Umbilical cord (tissue), 2 donors: Measurements from ENCODE around the gene MYO5B. TPM values are rescaled to one million over a fixed set of nuclear protein-coding genes. Genes with fewer than 3 reads are reported as not detected.
"Not testable (repeated sequence)": the region's sequence is repeated elsewhere in the genome, so short reads cannot be mapped to it uniquely, and the experiment has no call there.

Experiments used
- DNase-seq: peaks from one replicate; pipeline ENCODE4 v3.0.0-alpha.2; 2015; ENCODE audit warnings: low spot score
- total RNA-seq: library from RNA; depleted of rRNA; stranded (reverse); fragments of >200 nt; gene quantifications from one replicate; pipeline ENCODE4 v1.2.3, GENCODE V29; 2014; ENCODE audit warnings: low replicate concordance; ENCODE audit not compliant: insufficient read depth

MYO5B gene
- total RNA-seq, 1 donor from 2014 or later: 7.0 TPM

DNA sequence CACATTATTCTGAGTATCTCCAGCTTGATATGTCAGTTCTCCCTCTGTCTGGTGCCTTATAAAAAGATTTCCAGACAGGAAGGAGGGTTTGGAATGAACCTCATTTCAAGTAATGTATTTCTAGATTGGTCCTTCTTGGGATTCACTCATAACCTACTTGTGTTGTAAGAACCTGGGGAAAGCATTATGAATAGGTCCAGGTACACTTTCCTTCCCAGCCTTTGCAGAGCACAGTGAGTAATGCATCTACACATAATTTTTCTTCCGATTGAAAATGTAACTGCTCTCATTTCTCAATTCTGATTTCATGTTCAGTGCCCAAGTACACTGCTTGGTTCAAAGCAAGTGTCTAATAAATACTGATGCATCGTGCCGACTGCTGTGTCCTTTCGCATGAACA, 356.6 kb downstream of the MYO5B start:
- no peak for DNase-seq

DNA sequence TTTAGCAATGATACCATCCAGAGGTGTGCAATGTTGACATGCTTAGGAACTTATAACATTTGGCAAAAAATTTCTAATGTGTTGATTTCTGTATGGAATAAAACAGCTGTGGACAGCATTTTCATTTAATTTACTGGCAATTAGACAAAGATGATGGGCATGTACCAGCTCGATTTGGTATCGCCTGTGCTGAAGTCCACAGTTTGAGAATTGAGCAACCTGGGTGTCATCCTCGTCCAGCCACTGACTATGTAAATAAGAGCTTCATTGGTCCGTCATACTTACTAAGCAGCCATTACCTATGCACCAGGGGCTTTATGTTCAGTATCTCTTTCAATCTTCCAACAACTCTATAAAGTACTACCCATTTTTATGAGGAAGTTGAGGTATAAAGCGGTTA, 357.1 kb downstream of the MYO5B start:
- no peak for DNase-seq

DNA sequence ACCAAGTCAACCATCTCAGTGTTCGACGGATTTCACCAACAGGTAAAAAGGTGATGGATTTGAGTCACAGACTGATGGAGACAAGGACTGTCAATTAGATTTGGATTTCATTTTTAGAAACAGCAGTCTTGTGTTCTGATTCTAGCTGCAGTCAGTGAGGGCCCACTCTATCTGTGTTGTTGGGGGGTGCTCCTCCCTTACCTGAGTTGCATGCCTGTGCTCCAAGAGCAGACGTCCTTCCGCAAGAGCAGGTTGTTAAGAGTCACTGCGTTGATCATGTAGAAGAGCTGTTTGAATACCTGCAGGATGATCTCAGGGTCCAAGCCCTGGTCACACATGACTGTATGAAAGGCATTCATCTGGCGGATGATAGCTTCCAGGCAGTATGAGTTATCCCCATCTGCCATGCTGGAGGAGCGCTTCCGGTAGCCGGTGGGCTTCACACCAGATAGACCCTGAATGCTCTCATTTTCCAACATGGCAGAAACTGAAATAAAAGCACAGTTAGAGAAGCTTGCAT, 357.6 kb downstream of the MYO5B start:
- not testable (repeated sequence) for DNase-seq

DNA sequence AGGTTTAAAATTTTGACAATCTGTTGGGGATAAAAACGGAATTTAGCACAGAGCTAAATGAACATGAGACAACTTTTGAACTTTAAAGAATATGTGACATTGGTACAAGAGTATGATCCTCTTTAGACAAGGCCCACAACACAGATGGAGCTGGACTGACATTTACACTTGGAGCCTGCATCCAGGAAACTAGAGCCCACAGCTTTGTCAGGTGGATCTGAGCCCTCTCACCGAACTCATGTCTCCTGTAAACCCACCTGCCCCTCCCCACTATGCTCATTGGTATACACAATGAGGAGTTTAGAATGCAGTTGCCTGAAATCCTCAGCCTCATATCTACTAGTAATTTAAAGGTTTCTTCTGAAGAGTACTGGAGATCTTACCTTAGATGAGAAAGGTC, 359.5 kb downstream of the MYO5B start:
- DNase-seq: no peak

DNA sequence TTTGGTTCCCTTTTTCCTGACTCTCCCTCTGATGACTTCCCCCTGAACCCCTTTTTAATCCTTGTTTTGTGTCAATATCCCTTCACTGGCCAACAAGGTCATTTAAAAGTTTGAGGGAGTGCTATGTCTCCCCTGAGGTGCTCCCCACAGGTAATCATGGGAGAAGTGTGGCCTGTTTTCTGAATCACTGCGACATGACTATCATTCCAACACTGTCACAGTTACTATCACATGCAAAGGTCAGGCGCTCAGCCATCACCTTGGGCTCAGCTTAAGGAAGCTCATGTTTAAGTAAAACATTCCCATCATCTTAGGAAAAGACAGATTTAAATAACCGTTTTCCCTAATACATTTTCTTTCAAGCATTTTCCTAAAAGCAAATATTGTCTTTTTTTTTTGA, 360.7 kb downstream of the MYO5B start:
- no peak for DNase-seq

DNA sequence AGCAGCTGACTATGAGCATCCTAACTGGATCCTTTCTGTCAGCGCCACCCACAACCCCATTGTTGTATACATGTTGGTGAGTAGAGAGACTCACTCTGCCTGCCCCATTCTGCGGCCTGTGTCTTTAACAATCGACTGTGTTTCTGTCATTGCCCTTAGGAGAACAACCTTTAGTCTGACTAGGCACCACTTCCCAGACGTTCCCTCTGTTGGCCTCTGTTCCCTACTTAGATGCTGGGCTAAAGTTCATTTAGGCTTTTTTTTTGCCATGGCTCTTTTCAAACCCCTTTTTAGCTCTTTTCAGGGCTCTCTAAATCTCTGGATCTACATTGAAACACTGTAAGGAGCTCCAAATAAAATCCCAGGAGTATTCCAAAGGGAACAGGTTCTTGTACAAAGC, 361.1 kb downstream of the MYO5B start:
- DNase-seq: no peak

DNA sequence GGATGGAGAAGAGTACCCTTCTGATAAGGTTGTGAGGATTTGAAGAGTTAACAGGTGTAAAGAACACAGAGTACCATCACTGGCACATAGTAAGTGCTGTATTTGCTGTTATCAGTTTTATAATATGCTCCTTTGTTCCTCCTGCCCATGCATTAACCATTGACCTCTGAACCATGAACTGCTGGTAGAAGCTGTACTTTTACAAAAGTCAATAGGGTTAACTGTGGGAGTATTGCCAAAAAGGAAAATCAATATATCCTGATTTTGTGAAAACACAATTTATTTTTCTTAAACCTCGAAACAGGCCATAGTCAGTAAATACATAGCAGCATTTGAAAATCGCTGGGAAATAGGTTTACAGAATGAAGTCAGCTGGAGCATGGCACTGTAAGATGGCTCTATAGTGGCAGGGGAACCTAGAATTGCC, 362.7 kb downstream of the MYO5B start:
- DNase-seq: no peak

DNA sequence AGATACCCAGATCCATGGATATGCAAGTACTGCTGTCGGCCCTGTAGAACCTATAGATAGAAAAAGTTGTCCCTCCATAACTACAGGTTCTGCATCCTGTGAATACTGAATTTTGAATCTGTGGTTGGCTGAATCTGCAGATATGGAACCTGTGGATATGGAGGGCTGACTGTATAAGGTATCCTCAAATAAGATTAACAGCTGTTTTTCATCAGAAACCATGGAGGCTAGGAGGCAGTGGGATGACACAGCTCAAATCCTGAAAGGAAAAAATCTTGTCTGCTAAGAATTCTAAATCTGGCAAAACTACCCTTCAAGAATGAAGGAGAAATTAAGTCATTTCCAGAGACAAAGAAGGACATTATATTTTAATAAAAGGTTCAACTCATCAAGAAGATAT, 367.0 kb downstream of the MYO5B start:
- DNase-seq: no peak

DNA sequence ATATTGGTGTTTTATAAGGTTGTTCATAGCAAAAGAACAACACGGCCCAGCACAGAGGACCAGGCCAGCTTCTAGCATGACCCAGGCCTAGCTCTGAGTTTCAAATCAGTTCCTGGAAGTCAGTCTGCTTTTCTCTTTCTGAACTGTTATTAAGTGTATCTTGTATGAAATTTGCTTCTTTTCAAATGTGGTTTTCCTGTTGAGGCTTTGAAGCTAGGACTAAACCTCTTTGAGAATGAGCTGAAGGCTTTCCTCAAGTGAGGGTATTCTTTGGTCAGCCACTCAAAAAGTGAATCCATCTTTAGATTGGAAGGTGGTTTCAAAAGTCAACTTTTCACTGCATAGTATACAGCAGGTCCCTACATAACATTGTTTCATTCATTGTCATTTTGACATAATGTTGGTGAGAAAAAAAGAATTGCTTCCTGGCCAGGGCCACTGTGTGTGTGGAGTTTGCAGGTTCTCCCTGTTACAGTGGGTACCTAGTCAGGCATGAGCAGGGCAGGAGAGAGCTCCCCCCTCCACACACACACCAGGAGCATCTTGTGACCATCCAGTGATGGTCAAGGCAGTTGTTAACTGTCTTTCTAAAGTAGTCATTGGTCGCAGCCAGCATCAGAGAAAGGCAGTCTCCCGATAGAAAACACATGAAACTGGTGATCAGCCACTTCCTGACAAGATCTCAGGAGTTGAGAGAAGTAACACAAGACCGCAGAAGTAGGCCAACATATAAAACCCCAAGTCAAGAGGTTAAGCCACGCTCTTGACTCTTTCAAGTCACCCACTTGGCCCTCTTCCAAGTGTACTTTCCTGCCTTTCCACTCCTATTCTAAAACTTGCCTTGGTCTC, 374.9 kb downstream of the MYO5B start:
- DNase-seq: no peak

DNA sequence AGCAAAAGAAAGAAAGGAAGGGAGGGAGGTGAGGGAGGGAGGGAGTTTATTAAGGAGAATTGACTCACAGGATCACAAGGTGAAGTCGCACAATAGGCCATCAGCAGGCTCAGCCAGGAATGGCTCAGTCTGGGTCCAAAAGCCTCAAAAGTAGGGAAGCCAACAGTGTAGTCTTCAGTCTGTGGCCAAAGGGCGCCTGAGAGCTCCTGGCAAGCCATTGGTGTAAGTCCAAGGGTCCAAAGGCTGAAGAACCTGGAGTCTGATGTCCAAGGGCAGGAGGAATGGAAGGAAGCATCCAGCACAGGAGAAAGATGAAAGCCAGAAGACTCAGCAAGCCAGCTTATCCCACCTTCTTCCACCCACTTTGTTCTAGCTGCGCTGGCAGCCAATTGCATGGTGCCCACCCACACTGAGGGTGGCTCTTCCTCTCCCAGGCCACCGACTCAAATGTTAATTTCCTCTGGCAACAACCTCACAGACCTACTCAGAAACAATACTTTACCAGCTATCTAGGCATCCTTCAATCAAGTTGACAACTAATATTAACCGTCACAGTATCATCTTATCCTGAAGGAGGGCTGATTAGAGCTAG, 375.8 kb downstream of the MYO5B start:
- no peak for DNase-seq

DNA sequence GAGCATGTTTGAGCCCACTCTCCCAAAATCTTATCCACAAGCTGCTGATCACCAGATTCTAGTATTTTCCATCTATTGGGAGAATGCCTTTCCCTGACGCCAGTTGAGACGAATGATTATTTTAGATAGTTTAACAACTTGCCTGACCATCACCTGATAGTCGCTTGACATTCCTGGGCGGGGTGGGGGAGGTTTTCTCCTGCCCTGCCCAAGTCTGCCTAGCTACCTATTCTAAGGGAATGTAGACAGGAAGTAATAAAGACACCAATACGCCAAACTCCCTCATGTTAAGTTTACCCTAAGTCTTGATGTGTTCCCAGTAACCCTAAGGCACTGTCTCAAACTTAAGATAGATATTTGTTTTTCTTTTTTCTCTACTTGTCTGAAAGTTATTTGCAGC, 377.0 kb downstream of the MYO5B start:
- no peak for DNase-seq

DNA sequence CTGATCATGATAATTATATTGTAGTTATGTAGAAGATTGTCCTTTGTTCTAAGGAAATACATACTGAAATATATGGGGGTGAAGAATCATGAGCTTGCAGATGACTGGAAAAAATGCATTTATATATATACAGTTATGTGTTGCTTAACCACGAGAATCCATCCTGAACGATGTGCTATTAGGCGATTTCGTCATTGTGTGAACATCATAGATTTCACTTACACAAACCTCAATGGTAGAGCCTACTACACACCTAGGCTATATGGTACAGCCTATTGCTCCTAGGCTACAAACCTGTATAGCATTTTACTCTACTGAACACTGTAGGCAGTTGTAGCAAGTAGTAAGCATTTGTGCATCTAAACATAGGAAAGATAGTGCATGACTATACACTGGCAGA, 379.0 kb downstream of the MYO5B start:
- no peak for DNase-seq

DNA sequence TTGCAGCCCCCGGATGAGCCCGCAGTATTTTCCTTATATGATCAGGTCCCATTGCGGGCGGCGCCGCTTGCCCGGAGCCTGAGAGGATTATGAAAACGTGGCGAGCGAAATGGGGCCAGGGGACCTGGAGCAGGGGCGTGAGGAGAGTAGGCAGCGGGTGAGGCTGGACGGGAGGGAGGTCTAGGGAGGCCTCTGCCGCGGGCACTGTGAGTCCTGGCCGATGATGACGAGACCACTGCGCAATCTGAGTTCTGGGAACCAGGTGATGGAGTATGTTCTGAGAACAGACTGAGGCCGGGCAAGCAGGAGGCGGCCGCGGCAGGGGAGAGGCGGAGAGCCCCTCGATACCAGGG, 380.8 kb downstream of the MYO5B start:
- DNase-seq: peak; percentile 66

DNA sequence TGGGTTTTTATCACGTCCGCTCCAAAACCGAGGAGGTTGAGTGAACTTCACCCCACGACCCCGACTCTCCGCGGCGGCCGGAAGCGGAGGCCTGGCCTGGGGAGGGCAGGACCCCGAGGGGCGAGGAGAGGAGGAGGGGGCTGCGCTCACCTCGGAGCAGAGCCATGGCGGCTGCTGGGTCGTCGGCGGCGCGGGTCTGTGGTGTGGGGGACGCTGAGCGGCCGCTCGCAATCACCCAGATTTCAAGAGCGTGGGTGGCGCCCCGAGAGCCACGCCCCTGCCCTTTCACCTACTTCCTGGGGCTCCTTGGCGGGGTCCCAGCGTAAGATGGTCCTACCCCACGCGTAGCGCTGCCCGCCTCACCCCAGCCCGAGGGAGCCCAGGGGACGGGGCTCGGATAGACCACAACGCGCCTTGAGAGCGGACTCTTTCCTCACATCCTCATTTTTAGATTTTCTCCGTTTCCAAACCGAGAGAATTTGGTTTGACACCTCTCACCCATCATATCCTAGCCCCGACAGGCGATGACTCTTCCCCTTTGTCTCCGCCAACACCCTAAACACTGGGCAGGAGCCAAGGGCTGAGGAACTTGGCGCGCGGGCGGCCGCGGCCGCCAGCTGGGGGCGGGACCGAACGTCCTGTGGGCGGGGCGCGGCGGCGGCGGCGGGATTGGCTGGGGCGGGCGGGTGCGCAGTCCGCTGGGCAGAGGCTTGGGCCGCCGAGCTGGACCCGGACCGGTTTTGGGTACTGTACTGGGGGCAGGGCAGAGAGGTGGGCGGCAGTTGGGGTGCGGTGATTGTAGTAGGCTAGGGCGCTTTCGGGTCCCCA, 381.4 kb downstream of the MYO5B start, which contains the start of gene ACAA2:
Gene ACAA2, minus strand, starts transcription at position 215 of the 828 bp plus-strand sequence. Its CDS starts 49 bp downstream, at position 166.
- DNase-seq: peak; percentile 86

DNA sequence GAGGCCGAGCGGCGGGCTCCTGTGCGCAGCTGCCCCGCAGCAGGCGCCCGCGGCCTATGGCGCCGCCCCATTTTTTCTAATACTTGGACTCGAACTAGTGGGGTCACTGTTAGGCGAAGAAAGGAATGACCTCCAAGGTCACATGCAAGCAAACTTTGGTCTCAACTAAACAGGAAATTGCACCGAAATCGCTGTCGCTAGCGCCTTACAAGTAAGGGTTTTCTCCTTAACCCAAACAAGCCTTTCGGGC, 382.0 kb downstream of the MYO5B start:
- peak; percentile 43 for DNase-seq

DNA sequence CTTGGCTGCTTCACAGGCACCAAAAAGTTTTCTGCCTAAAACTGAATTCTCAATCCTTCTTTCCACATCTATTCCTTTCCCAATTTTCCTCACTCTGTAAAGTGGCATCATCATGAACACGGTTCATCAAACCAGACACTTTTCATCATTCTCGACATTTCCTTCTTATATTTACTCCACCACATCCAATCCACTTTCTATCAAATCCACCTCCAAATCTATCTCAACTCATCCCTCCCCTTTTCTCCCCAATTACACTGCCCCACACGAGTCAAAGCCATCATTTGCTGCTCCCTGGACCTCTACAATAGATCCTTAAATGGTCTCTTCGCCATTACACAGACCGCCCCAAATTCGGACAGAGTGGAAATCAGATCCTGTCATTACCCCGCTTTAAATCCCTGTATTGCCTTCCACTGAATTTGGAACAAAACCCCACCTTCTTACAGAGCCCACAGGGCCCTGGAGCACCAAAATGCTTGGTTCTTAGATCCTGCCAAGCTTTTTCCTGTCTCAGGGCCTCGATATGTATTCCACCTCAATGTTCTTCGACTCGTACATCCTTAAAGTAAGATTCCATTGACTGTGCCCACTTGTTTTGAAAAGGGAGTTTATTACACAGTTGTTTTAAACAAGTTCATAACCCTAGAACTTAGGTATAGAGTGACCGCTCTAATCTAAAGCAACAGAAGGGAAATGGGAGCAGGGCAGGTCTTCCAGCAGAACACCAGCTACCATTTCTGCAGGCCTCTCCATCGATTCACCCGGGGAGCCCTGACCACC, 382.5 kb downstream of the MYO5B start:
- DNase-seq: peak; percentile 10

DNA sequence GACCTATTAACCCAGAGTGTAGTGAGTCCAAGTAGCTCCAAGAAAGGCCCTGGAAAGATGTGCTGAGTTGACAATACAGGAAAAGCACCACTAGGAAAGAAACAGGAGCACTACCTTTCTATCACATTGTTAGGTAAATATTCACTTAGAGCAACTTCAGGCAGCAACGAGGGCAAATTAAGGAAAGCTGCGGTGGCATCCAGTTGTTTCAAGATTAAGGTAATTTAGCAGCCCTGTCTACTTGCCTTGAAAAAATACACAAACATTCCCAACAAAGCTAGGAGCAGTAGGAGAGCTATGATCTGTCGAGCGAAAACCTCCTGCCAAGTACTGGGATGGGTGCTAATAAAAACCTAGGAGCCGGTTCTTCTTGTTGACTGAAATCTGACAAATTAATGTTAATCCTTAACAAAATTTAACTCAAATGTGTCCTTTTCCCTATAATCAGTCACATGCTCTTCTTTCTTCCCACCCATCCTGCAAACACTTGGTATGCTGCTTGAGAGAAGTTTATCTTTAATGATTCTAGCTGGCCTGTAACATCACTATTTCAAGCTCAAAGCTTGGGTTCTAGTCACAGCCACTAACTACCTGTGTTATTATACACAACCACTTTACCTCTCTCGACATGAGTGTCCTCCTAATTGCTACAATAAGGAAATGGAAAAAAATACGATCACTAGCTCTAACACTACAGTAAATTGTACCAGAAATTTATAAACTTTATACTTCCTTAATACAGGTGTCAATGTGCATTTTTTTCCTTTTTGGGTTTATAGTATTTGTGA, 383.6 kb downstream of the MYO5B start:
- DNase-seq: no peak

DNA sequence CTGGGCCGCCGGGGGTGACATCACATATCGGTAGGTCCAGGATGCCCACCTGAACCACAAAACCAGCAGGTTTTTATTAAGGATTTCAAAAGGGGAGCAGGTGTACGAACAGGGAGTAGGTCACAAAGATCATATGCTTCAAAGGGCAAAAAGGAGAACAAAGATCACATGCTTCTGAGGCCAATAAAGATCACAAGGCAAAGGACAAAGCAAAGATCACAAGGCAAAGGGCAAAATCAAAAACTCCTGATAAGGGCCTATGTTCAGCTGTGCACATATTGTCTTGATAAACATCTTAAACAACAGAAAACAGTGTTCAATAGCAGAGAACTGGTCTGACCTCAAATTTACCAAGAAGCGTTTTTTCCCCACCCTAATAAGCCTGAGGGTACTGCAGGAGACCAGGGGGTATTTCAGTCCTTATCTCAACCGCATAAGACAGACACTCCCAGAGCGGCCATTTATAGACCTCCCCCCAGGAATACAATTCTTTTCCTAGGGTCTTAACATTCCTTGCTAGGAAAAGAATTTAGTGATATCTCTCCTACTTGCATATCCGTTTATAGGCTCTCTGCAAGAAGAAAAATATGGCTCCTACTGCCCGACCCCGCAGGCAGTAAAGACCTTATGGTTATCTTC, 386.3 kb downstream of the MYO5B start:
- not testable (repeated sequence) for DNase-seq

DNA sequence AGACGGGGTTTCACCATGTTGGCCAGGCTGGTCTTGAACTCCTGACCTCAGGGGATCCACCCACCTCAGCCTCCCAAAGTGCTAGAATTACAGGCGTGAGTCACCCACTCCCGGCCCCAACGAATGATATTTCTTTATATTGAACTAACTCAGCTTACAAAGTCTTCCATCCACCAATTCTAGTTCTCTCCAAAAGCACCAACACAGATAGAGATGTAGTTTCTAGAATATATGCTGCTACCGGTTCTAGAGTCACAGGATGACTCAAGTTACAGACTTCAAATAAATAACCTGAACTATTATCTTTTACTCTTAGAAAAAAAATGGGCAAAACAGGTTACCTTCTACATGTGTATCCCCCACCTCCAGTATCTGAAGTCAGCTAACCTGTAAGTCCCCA, 390.9 kb downstream of the MYO5B start:
- DNase-seq: no peak

DNA sequence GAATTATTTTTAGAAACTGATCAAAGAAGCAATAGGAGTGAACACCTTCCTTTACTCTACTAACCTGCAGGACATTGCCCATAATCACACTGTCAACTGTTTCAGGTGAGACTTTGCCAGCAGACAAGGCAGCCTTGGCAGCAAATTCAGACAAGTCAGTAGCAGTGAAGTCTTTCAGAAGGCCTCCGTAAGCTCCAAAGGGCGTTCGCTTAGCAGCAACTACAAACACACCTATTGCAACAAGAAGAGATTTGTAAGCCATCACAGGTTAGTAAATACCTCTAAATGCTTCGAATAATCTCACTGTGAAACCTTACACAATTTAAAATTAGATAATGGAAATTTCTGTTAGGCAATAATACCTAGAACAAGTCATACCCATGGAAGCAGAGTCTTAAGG, 392.3 kb downstream of the MYO5B start:
- DNase-seq: no peak
